ENCODE measurements around the gene FRMD4B. TPM values are rescaled to one million over a fixed set of nuclear protein-coding genes. Genes with fewer than 3 reads are reported as not detected.

Gene FRMD4B
- total RNA-seq, 4 donors from 2014 or later: 10.5 to 22.0 (median 14.8) TPM

GRCh38 chr3:69392850-69393249 lies 7.0 kb upstream of the FRMD4B start:
- no peak for TF ChIP-seq EP300 (IDR thresholded peaks at IDR 0.05)
- no peak for TF ChIP-seq CTCF (IDR thresholded peaks at IDR 0.05)
- TF ChIP-seq POLR2AphosphoS5 (IDR thresholded peaks at IDR 0.05): no peak
- no peak for TF ChIP-seq POLR2A (IDR thresholded peaks at IDR 0.05; ENCODE audit: low read depth)
- H3K27me3 ChIP-seq: peaks cover 0 to 27% (median 0%) of the 10 kb centered on the region in 4 donors
- 87% methylated on average over 3 of the region's 3 CpGs for WGBS
- H3K27ac ChIP-seq (replicated peaks in 1 of 4): no peak overlapping the region
- DNase-seq (ENCODE audit: extremely low spot score): no peak
- intact Hi-C loops (cut with DNase I): no loop called here
- no peak overlapping the region for H3K4me3 ChIP-seq
- H3K4me1 ChIP-seq: peaks cover 0 to 5% (median 0%) of the 10 kb centered on the region in 4 donors
- H3K9me3 ChIP-seq: no peaks in the 10 kb centered on the region
- no peaks in the 10 kb centered on the region for H3K36me3 ChIP-seq

- Histone ChIP-seq H3K27ac (replicated peaks in 1 of 4) (no peak overlapping the region), H3K36me3 (no peaks in the 10 kb centered on the region), H3K4me1 (peaks cover 0 to 5% (median 0%) of the 10 kb centered on the region in 4 donors), H3K9me3 (no peaks in the 10 kb centered on the region), H3K4me3 (no peak overlapping the region), H3K27me3 (peaks cover 0 to 28% (median 0%) of the 10 kb centered on the region in 4 donors)
- intact Hi-C loops (cut with DNase I): no loop called here
- 82% methylated on average over 2 of the region's 2 CpGs for WGBS
- no peak for DNase-seq (ENCODE audit: extremely low spot score)
- TF ChIP-seq EP300 (IDR thresholded peaks at IDR 0.05) (no peak), POLR2AphosphoS5 (IDR thresholded peaks at IDR 0.05) (no peak), CTCF (IDR thresholded peaks at IDR 0.05) (no peak), POLR2A (IDR thresholded peaks at IDR 0.05; ENCODE audit: low read depth) (no peak)
These were observed 6.5 kb upstream of the FRMD4B start for GRCh38 chr3:69392415-69392814.

- intact Hi-C loops (cut with DNase I): no loop called here
- no CpG with 5 or more reads among the region's 1 CpG for whole genome bisulfite sequencing
- DNase-seq (ENCODE audit: extremely low spot score): no peak
- Histone ChIP-seq H3K27me3 (peaks cover 0 to 37% (median 0%) of the 10 kb centered on the region in 4 donors), H3K4me3 (no peak overlapping the region), H3K36me3 (no peaks in the 10 kb centered on the region), H3K4me1 (peaks cover 1 to 9% (median 2%) of the 10 kb centered on the region in 4 donors), H3K9me3 (no peaks in the 10 kb centered on the region), H3K27ac (replicated peaks in 1 of 4) (no peak overlapping the region)
- TF ChIP-seq POLR2A (IDR thresholded peaks at IDR 0.05; ENCODE audit: low read depth) (no peak), CTCF (IDR thresholded peaks at IDR 0.05) (no peak), EP300 (IDR thresholded peaks at IDR 0.05) (no peak), POLR2AphosphoS5 (IDR thresholded peaks at IDR 0.05) (no peak)
These were observed 5.7 kb upstream of the FRMD4B start for GRCh38 chr3:69391554-69391953.

GRCh38 chr3:69390771-69391170 lies 4.9 kb upstream of the FRMD4B start:
- H3K4me1 ChIP-seq: peaks cover 5 to 17% (median 10%) of the 10 kb centered on the region in 4 donors
- DNase-seq (ENCODE audit: extremely low spot score): no peak
- peaks cover 0 to 45% (median 0%) of the 10 kb centered on the region in 4 donors for H3K27me3 ChIP-seq
- WGBS: 92% methylated on average over 5 of the region's 5 CpGs
- intact Hi-C loops (cut with DNase I): no loop called here
- TF ChIP-seq CTCF (IDR thresholded peaks at IDR 0.05) (no peak), POLR2A (IDR thresholded peaks at IDR 0.05; ENCODE audit: low read depth) (no peak), EP300 (IDR thresholded peaks at IDR 0.05) (no peak)
- no peak overlapping the region for H3K4me3 ChIP-seq
- H3K9me3 ChIP-seq: no peaks in the 10 kb centered on the region
- no peak overlapping the region for H3K27ac ChIP-seq (replicated peaks in 1 of 4)
- no peaks in the 10 kb centered on the region for H3K36me3 ChIP-seq

Measured in esophagus muscularis mucosa (tissue), 4 donors.